Common myeloid progenitor, CD34-positive (primary cell): ENCODE results near the gene KCNB1.

Experiments
- CTCF ChIA-PET: fragments of 350-600 bp; sonication (Branson Sonifier 250); formaldehyde crosslinking; loops from one replicate; lab custom pipeline; 2021; ENCODE audit warnings: antibody characterized with exemption; lab: Charles Lee
- POLR2A ChIA-PET: fragments of 350-600 bp; sonication (Branson Sonifier 250); formaldehyde crosslinking; loops from one replicate; lab custom pipeline; 2021; ENCODE audit warnings: antibody characterized with exemption; lab: Charles Lee
- DNase-seq, 3 donors: peaks; one replicate each; pipeline versions ENCODE4 v3.0.0 to v3.0.0-alpha.2; 2013
- H3K27ac ChIP-seq, 2 experiments: 1 replicate in 1 of 2; 2 replicates in 1 of 2; pipeline ENCODE4 v1.7.0; 2013; ENCODE audit warnings: inconsistent platforms in 2 of 2, low read length in 2 of 2, mild to moderate bottlenecking in 2 of 2, low read depth in 1 of 2, moderate library complexity in 1 of 2; ENCODE audit not compliant: severe bottlenecking in 2 of 2, insufficient read depth in 1 of 2, poor library complexity in 1 of 2
- H3K27me3 ChIP-seq, 5 experiments: replicated peaks in 2 of 5; 1 replicate in 3 of 5; 2 replicates in 2 of 5; pipeline versions ENCODE4 v1.6.1 to v1.7.0; 2013; ENCODE audit warnings: low read length in 4 of 5, mild to moderate bottlenecking in 2 of 5, moderate library complexity in 2 of 5, inconsistent platforms in 1 of 5; ENCODE audit not compliant: insufficient read depth in 5 of 5, control insufficient read depth in 4 of 5
- H3K36me3 ChIP-seq, 4 experiments: 1 replicate in 2 of 4; 2 replicates in 2 of 4; pipeline versions ENCODE4 v1.6.1 to v1.7.0; 2013; ENCODE audit warnings: low read length in 3 of 4, control low read depth in 1 of 4, mild to moderate bottlenecking in 1 of 4; ENCODE audit not compliant: control insufficient read depth in 4 of 4, insufficient read depth in 4 of 4
- H3K4me1 ChIP-seq, 4 experiments: 1 replicate in 3 of 4; 2 replicates in 1 of 4; pipeline versions ENCODE4 v1.6.1 to v1.7.1; 2013; ENCODE audit warnings: low read length in 3 of 4, mild to moderate bottlenecking in 3 of 4, control low read depth in 1 of 4, inconsistent platforms in 1 of 4, moderate library complexity in 1 of 4; ENCODE audit not compliant: control insufficient read depth in 4 of 4, insufficient read depth in 4 of 4; ENCODE audit errors: control extremely low read depth in 1 of 4
- H3K4me3 ChIP-seq, 7 experiments: 1 replicate in 4 of 7; 2 replicates in 3 of 7; pipeline versions ENCODE4 v1.5.1 to v1.7.0; 2013; ENCODE audit warnings: mild to moderate bottlenecking in 7 of 7, low read length in 6 of 7, moderate library complexity in 6 of 7, inconsistent platforms in 2 of 7, low read depth in 2 of 7, control low read depth in 1 of 7; ENCODE audit not compliant: insufficient read depth in 4 of 7, control insufficient read depth in 1 of 7; ENCODE audit errors: extremely low read depth in 1 of 7
- H3K9me3 ChIP-seq, 5 experiments: 1 replicate in 4 of 5; 2 replicates in 1 of 5; pipeline versions ENCODE4 v1.6.1 to v1.7.1; 2013; ENCODE audit warnings: low read length in 4 of 5, mild to moderate bottlenecking in 2 of 5, inconsistent platforms in 1 of 5, low read depth in 1 of 5, moderate library complexity in 1 of 5; ENCODE audit not compliant: control insufficient read depth in 4 of 5, insufficient read depth in 2 of 5; ENCODE audit errors: control extremely low read depth in 1 of 5
- WGBS: methylation state at CpG from one replicate; pipeline ENCODE4 v1.1.5; 2013; ENCODE audit not compliant: insufficient coverage; 5-methylcytosine and 5-hydroxymethylcytosine counted together

KCNB1 gene

GRCh38 chr20:49340161-49340966, 142.1 kb downstream of the KCNB1 start:
- H3K4me3 ChIP-seq, result no peak overlapping the region
- H3K36me3 ChIP-seq, result no peaks in the 10 kb centered on the region
- no peak overlapping the region for H3K27ac ChIP-seq
- H3K27me3 ChIP-seq, result peaks cover 0 to 13% (median 3%) of the 10 kb centered on the region in 5 experiments
- no peaks in the 10 kb centered on the region for H3K4me1 ChIP-seq
- no peak for DNase-seq
- ChIA-PET CTCF (interaction anchor here (1.3 to 2.6 kb wide), 2 partner anchors 16 to 166 kb away, joined by 3 to 7 read pairs; no protein-coding TSS in a partner anchor), POLR2A (no interaction called here)
- WGBS, result 90% methylated on average over 12 of the region's 14 CpGs
- no peaks in the 10 kb centered on the region for H3K9me3 ChIP-seq

GRCh38 chr20:49339123-49339522, 143.3 kb downstream of the KCNB1 start:
- Histone ChIP-seq H3K27me3 (peaks cover 0 to 9% (median 0%) of the 10 kb centered on the region in 5 experiments), H3K27ac (no peak overlapping the region), H3K4me1 (no peaks in the 10 kb centered on the region), H3K4me3 (no peak overlapping the region), H3K36me3 (no peaks in the 10 kb centered on the region), H3K9me3 (no peaks in the 10 kb centered on the region)
- 74% methylated on average over 7 of the region's 9 CpGs for WGBS
- ChIA-PET POLR2A (no interaction called here), CTCF (interaction anchor here (1.3 to 2.6 kb wide), 2 partner anchors 17 to 167 kb away, joined by 3 to 7 read pairs; no protein-coding TSS in a partner anchor)
- DNase-seq, result no peak

- ChIA-PET CTCF (interaction anchor here (2.6 kb wide), 1 partner anchor 168 kb away, joined by 7 read pairs; no protein-coding TSS in a partner anchor), POLR2A (no interaction called here)
- no peak overlapping the region for H3K4me3 ChIP-seq
- WGBS, result 97% methylated on average over 6 of the region's 11 CpGs
- H3K36me3 ChIP-seq, result no peaks in the 10 kb centered on the region
- no peak overlapping the region for H3K27ac ChIP-seq
- no peaks in the 10 kb centered on the region for H3K9me3 ChIP-seq
- no peaks in the 10 kb centered on the region for H3K4me1 ChIP-seq
- peaks cover 0 to under 1% (median 0%) of the 10 kb centered on the region in 5 experiments for H3K27me3 ChIP-seq
- no peak for DNase-seq
These were observed 144.4 kb downstream of the KCNB1 start for GRCh38 chr20:49338061-49338460.

- ChIA-PET CTCF (interaction anchor here (1.2 to 8.5 kb wide), 4 partner anchors 8 to 232 kb away, joined by 3 to 55 read pairs (median 20); no protein-coding TSS in a partner anchor), POLR2A (no interaction called here)
- Histone ChIP-seq H3K27me3 (peaks cover 0 to 3% (median 0%) of the 10 kb centered on the region in 5 experiments), H3K27ac (no peak overlapping the region), H3K4me3 (no peak overlapping the region), H3K36me3 (no peaks in the 10 kb centered on the region), H3K9me3 (no peaks in the 10 kb centered on the region), H3K4me1 (no peaks in the 10 kb centered on the region)
- DNase-seq, result no peak
- 95% methylated on average over 5 of the region's 7 CpGs for WGBS
These were observed 145.1 kb downstream of the KCNB1 start for GRCh38 chr20:49337357-49337756.

- Histone ChIP-seq H3K27me3 (peaks cover 0 to 3% (median 0%) of the 10 kb centered on the region in 5 experiments), H3K27ac (no peak overlapping the region), H3K9me3 (no peaks in the 10 kb centered on the region), H3K4me1 (no peaks in the 10 kb centered on the region), H3K36me3 (no peaks in the 10 kb centered on the region), H3K4me3 (no peak overlapping the region)
- CTCF ChIA-PET, result interaction anchor here (1.1 to 8.5 kb wide), 7 partner anchors 9 to 233 kb away, joined by 3 to 55 read pairs (median 5); no protein-coding TSS in a partner anchor
- 91% methylated on average over 5 of the region's 7 CpGs for WGBS
- POLR2A ChIA-PET, result no interaction called here
- DNase-seq, result no peak
These were observed 145.7 kb downstream of the KCNB1 start for GRCh38 chr20:49336786-49337185.

GRCh38 chr20:49335476-49335875, 147.0 kb downstream of the KCNB1 start:
- 97% methylated on average over 10 of the region's 12 CpGs for WGBS
- Histone ChIP-seq H3K27ac (no peak overlapping the region), H3K4me3 (no peak overlapping the region), H3K36me3 (no peaks in the 10 kb centered on the region), H3K4me1 (no peaks in the 10 kb centered on the region), H3K27me3 (peaks cover 0 to 3% (median 0%) of the 10 kb centered on the region in 5 experiments), H3K9me3 (no peaks in the 10 kb centered on the region)
- CTCF ChIA-PET, result interaction anchor here (0.6 to 8.5 kb wide), 13 partner anchors 10 to 205 kb away, joined by 3 to 55 read pairs (median 4); no protein-coding TSS in a partner anchor
- no peak for DNase-seq
- POLR2A ChIA-PET, result no interaction called here
